Measurements from ENCODE around the gene PTOV1.
A peak's percentile ranks its signal among the peaks of the same experiment; 100 is the strongest.

The PTOV1 gene

DNA sequence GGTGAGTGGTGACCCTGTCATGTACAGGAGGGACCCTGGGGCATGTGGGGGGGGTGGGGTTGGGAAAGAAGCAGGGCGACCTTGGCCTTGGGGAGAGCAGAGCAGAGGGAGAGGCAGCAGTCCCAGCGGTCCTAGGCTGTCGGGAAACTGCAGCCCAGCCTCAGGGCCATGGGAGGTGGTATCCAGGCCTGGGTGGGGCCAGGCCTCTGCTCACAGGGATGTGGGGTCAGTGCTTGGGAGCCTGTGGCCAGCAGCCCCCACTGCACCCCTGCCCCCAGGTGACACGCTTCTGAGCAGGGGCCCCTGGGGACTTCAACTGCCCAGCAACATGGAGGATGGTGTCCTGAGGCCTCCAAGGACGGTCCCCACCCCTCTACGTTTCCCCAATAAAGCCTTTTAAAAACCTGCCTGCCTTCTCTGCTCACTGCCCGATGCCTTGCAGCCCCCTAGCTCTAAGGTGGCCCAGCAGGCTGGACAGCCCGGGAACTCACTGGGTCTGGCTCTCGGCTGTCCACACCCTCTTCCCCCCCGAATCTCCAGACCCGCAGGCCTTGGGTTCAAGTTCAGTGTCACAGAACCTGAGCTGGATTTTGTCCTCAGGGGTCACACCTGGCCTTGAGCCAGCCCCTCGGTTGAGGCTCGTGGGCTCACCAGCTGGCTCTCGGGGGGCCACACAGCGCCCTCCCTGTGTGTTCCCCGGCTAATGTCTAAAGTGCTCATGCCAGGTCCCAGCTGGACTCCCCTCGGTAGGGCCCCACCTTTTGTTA is 9.6 kb downstream of the PTOV1 start:
- no peak for FAIRE-seq

DNA sequence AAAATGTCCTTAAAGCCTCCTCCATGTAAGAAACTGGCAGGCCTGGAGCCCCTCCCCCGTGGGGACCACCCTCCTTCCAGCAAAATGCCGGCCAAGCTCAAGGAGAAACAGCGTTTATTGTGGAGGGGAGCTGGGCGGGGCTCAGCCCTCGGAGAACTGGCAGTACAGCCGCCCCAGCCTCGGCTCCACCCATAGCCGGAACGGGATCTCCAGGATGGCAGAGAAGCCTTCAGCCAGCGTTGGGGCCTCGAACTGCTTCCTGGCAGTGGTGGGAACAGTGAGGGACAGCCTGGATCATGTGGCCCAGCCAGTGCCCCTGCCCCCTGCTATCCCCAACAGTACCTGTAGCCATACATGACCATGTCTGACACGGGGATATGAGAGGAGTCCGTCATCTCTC is 10.1 kb downstream of the PTOV1 start:
- no peak for FAIRE-seq

GRCh38 chr19:49861541-49862378 is 10.8 kb downstream of the PTOV1 start:
- FAIRE-seq: no peak

GRCh38 chr19:49862391-49863253 is 11.7 kb downstream of the PTOV1 start:
- no peak for FAIRE-seq

DNA sequence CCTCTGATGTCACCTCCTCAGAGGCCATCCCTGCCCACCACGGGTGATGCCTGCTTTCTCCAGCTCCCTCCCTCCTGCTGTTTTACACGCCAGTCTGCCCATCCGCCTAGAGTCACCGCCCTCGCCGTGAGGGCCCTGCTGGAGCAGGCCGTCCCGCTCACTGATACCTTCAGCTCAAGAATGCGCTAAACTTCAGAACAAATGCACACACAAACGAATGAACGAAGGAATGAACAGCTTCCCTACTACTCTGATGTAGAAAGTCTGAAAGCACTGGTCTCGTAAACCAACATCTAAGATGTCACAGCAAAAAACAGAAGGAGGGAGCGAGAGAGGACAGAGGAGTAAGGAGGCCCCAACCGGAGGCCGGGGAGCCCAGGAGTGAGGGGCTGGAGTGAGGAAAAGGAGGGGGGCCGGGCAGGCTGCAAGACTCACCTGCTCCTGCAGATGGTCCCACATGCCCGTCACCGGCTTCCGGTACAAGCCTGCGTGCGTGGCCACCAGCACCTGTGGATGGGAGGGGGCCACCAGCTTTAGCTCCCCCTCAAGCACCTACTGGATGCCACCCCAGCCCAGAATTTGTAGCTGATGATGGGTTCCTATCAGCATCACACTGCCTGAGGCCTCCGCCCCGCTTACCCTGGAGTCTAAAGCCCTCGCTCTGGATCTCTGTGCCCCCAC is 12.4 kb downstream of the PTOV1 start:
- no peak for FAIRE-seq

- no peak for FAIRE-seq
These were observed 13.0 kb downstream of the PTOV1 start for GRCh38 chr19:49863935-49864320.

GRCh38 chr19:49864890-49865289 is 13.9 kb downstream of the PTOV1 start:
- FAIRE-seq: no peak

GRCh38 chr19:49866933-49867782 is 16.2 kb downstream of the PTOV1 start, which contains the start of gene PNKP:
Gene PNKP, minus strand, starts transcription at chr19:49867576. Its CDS starts 372 bp downstream, at chr19:49867204.
- no peak for FAIRE-seq

DNA sequence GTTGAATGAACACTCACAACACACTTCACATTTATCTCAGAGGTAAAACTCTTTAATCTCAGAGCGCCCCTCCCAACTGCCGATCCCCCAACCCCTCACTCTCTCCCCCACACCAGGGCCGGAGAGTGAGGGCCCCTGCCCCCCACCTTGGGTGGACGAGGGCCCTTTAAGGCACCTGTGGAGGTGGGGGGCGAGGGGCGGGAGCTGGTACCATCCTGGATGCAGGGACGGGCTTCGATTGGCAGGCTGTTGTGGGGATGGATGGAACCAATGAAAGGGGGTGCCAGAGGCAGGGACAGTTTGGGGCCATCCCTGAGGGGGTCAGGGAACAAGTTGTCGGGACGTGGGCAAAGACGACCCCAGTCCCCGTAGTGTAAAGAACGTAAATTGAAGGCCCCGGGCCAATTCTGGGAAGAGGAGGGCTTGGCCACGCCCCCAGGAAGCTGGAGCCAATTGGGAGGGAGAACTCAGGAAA is 18.1 kb downstream of the PTOV1 start:
- no peak for FAIRE-seq

- peak; percentile 100 for FAIRE-seq
These were observed 18.7 kb downstream of the PTOV1 start for GRCh38 chr19:49869484-49870308.

DNA sequence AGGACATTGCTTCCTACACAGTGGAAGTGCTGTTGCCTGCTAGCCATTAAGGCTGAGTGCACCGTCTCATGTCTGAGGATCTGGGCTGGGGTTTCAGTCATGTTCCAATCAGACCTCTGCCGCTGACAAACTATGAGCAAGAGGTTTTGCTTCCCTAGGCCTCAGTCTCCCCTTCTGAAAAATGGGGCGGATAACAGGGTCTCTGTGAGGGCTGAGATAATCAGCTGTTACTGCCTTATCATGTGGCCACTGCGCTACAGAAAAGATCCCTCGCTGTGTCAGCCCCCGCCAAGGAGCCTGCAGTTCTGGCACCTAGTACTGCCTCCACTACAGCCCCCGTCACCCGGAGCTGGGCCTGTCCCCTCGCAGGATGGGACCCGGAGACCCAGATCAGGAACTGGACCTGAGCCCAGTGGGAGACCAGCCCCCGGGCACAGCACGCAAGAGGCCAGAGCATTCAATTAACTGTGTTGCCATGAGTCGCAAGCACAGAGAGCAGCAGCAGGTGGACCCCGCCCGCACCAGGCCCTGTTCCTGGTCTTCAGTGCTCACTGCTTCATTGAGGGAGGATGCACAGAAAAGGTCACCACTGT is 19.4 kb downstream of the PTOV1 start:
- FAIRE-seq: no peak

GRCh38 chr19:49871349-49871985 is 20.5 kb downstream of the PTOV1 start:
- no peak for FAIRE-seq

- FAIRE-seq: no peak
These were observed 21.5 kb downstream of the PTOV1 start for GRCh38 chr19:49872245-49873128.

DNA sequence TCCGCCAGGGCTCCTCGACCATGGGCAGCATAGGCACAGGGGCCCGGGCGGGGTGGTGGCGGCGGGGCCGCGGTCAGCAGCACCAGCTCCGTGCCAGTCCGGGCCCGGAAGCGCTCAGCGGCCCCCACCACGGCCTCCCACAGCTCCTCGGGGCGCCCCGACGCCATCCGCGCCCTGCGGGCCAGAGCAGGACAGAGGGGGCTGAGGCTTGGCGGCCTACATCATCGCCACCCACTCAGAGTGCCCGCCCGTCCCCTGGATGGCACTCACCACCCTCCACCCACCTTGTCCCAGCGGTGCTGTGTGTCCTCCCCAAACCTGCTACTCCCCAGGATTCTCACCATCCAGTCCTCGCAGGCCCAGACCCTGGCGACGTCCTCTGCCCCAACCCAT is 22.2 kb downstream of the PTOV1 start:
- no peak for FAIRE-seq

GRCh38 chr19:49873834-49874233 is 22.9 kb downstream of the PTOV1 start:
- FAIRE-seq: no peak

GRCh38 chr19:49874503-49875157 is 23.7 kb downstream of the PTOV1 start:
- FAIRE-seq: no peak

DNA sequence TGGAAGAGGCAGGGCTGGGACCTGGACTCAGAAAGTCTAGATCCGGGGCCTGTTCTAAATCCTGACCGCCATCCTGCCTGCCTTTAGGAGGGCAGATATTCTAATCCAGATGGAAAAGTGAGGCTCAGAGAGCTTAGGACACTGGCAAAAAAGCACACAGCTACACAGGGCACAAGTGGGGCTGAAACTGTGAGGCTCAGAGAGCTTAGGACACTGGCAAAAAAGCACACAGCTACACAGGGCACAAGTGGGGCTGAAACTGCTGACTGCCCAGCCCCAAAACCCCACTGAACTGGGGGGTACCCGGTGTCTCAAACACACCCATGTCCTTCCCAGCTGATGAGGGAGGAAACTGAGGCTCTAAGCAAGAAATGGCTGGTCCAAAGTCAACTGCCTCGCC is 24.2 kb downstream of the PTOV1 start:
- FAIRE-seq: no peak

Measured in endometrium (tissue), 2 donors.